Right lung (tissue), 5 donors: ENCODE data around the gene CYTH1. TPM values are rescaled to one million over a fixed set of nuclear protein-coding genes. Genes with fewer than 3 reads are reported as not detected.

ENCODE experiments used
- DNase-seq, 2 donors: peaks; one replicate each; pipeline ENCODE4 v3.0.0-alpha.2; 2013
- polyA plus RNA-seq, 5 donors: library from polyadenylated mRNA; unstranded; fragments of 120-200 nt; gene quantifications; one replicate each; pipeline versions ENCODE4 v1.2.1 to v1.2.3, GENCODE V29; 2013; ENCODE audit warnings: inconsistent platforms in 1 of 5, low replicate concordance in 1 of 5; ENCODE audit not compliant: insufficient read length in 5 of 5, insufficient read depth in 1 of 5

CYTH1 gene
- polyA plus RNA-seq, 5 donors = 36.4 to 45.8 (median 38.8) TPM

DNA sequence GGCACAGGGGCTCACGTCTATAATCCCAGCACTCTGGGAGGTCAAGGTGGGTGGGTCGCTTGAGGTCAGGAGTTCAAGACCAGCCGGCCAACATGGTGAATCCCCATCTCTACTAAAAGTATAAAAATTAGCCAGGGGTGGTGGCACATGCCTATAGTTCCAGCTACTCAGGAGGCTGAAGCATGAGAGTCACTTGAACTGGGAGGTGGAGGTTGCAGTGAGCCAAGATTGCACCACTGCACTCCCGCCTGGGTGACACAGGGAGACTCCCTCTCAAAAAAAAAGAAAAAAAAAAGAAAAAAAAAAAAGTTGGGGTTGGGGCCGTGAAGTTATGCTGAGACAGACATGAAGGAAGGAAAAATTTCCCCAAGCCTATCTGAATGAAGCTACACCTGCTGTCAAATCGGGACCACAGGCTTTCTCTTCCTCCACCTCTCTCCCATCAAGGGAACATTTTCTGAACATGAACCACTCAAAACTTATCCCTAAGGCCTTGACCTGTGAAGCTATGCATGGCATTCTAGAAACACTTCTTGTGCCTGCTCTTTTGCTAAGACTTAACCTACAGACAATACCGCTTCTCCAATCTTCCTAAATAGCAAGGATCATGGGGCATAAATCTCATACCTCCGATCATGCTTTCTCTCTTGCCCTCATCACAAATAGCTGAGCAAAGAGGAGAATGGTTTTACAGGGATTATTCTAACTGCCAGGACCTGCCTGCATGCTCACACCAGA lies 88.6 kb downstream of the CYTH1 start:
- DNase-seq = no peak

DNA sequence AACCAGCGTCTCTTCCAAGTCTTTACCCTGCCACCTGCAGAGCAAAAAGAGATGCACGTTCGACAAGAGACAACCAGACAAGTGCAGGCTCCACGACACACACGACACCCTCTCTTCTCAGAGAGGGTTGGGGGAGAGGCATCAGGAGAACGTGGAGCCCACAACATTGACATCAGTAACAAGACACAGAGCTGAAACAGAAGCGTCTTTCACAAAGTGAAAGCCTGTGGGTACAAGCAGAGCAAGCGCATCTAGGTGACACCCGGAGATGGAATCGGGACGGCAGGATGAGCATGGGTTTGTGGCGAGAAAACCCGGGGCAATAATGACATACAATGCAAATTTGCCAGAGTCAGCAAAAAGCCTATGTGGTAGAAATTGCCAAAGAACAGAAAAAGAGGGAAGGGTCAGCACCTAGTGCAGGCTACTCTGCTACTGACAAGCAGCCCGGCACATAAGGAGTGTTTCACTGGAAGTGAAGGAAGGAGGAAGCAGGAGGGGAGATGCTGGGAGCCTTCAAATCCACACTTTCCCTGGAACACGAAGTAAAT lies 89.5 kb downstream of the CYTH1 start:
- no peak for DNase-seq

DNA sequence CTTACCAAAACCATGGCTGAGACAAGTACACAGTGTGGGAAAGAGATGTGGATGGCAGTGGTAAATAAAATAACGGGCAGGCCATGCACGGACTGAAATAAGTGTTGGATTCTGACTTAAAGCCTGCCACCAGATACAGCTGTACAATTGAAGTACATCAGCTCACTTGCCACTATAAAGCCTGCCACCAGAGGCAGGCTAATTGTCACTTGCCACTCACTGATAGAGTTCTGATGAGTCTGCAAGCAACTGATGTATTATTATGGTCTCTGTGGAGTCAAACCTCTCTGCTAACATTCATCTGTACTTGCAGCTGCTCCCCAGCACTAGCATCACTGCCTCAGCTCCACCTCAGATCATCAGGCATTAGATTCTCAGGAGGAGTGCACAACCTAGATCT lies 93.0 kb downstream of the CYTH1 start:
- no peak for DNase-seq

DNA sequence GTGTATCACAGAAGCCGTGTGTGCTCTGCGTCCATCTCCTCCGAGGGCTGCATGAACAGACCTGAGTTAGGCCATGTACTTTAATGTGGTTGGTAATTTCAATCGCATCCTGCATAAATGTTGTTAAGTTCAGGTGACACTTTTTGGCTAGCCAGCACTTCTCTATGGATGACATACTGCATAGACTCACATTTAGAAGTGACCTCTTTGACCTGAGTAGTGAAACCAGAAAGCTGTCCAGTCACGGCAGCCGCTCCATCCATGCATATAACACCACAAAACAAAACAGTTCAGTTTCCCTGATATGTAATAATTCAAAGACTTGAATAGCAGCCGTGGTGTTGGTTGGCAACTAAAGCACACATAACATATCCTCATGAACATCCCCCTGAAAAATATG lies 94.1 kb downstream of the CYTH1 start:
- no peak for DNase-seq

DNA sequence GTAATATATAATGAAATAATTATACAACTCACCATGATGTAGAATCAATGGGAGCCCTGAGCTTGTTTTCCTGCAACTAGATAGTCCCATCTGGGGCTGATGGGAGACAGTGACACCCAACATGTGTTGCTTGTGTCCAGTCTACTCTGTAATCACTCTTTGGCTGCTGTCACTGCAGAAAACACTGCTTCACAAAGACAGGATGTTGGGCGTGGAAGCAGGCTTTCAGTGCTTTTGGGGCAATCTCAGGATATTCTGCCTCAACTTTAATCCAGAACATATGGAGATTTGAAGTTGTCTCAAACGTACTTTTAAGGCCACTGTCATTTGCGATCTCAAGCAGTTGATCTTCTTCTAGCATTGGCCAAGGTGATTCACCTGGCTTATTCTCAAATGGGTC lies 94.9 kb downstream of the CYTH1 start:
- no peak for DNase-seq

DNA sequence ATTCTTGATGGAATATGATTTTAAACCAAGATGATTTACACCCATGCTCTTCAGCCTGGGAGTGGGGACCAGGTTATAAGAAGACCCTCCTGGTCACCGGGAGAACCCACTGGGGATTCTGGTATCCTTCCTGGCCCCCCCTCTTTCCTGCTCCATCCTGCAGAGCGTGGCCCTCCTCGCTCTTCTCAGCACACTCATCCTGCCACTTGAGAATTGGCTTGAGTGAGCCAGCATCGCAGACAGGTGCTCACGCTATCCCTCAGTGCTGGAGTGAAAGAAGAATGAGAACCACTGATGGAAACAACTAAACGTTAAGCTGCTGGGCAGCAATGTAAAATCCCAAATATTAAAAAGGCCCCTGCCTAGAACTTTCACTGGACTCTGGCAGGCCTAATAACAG lies 98.0 kb downstream of the CYTH1 start:
- no peak for DNase-seq

DNA sequence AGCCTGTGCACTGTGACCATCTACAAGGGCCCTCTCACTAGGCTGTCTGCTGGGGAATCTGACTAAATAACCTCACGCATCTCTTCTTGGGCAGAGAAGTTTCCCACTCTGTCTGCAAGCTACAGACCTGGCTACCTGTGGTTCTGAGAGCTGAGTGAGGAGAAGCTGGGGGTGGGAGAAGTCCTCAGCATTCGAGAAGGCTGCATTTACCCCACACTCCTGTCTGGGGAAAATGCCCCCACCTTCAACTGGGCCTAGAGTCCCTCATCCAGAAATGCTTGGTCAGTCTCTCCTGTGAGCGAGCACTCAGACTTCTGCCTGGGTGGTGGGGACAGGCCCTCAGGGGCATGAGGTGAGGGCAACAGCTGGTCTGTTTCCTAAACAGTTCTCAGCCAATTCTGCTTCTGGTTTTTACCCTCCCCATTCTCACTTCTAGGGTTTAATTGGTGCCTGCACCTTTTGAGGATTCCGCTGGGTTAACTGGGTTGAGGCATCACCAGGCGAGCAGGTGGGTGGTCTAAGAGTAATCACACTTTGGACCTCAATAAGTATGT lies 98.6 kb downstream of the CYTH1 start:
- no peak for DNase-seq

GRCh38 chr17:78682363-78682762 lies 99.7 kb downstream of the CYTH1 start:
- no peak for DNase-seq

- no peak for DNase-seq
These were observed 101.6 kb downstream of the CYTH1 start for GRCh38 chr17:78680436-78680835.

GRCh38 chr17:78679495-78680395 lies 102.3 kb downstream of the CYTH1 start:
- no peak for DNase-seq

DNA sequence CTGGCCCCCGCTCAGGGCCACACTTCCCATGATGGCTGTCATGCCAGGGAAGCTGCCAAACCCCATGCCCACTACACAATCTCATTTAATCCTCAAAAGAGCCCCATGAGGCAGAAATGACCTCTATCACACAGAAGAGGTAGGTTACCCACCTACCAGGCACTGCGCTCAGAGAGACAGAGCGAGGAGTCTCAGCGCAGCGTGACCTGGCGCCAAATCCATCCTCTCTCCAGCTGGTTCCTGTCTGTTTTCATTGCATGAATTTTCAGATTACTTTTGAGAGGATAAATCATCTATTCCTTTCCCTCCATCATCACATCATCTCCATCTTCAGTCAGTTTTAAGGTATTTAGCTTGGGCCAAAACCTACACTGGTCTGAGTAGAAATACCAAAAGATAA lies 103.4 kb downstream of the CYTH1 start:
- no peak for DNase-seq

- no peak for DNase-seq
These were observed 103.9 kb downstream of the CYTH1 start for GRCh38 chr17:78678222-78678557.

DNA sequence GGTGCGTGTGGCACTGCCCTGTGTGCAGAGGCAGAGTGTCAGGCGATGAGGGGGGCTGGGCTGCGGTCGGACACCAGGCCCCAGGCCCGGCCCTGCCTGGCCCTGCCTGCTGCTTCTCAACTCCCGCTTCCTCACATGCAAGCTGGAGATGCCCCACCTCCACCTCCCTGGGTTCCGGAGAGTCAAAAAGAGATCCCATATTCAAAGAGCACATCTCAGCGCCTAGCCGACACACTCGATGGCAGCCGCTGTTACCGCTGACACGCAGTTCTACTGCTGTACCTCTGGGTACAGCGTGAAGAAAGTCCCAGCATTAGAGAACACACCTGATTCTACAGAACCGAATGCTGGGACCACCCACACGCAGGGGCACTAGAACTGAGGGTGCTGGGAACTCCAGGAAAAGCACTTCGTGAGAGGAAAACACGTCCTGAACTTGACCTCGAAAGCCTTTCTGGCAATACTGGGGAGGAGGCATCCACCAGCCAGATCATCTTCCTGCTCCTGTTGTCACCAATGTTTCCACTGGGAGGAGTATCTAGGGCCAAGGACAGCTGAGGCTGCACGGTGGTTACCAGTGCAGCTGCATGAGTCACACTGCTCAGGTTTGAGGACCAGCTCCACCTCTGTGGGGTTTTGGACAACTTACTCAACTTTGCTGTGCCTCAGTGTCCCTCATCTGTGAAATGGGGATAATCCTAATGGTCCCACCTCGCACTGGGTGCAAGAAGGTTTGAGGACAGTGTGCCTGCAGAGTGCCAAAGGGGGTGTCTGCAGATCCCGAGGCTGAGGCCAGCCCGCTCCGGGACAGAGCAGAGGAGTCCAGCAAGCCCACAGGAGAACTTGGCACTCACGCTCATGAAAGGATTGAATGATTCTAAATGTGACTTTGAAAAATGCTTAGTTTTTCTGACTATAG lies 104.5 kb downstream of the CYTH1 start:
- DNase-seq = no peak

GRCh38 chr17:78676412-78677302 lies 105.4 kb downstream of the CYTH1 start:
- no peak for DNase-seq

GRCh38 chr17:78675836-78676235 lies 106.2 kb downstream of the CYTH1 start:
- no peak for DNase-seq

DNA sequence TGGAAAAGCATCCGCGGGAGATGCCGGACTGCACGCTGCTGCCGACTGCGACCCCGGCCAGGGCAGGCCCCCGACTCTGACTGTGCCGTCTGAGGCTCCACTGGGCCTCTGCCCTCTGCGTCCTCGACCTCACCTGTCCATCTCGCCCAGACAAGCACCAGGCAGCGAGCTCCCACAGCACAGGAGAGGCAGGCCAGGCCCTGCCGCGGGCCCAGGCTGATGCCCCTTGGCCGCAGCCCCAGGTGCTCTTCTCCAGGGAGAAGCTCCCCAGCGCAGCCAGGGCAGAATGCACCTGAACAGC lies 106.8 kb downstream of the CYTH1 start:
- DNase-seq = no peak

DNA sequence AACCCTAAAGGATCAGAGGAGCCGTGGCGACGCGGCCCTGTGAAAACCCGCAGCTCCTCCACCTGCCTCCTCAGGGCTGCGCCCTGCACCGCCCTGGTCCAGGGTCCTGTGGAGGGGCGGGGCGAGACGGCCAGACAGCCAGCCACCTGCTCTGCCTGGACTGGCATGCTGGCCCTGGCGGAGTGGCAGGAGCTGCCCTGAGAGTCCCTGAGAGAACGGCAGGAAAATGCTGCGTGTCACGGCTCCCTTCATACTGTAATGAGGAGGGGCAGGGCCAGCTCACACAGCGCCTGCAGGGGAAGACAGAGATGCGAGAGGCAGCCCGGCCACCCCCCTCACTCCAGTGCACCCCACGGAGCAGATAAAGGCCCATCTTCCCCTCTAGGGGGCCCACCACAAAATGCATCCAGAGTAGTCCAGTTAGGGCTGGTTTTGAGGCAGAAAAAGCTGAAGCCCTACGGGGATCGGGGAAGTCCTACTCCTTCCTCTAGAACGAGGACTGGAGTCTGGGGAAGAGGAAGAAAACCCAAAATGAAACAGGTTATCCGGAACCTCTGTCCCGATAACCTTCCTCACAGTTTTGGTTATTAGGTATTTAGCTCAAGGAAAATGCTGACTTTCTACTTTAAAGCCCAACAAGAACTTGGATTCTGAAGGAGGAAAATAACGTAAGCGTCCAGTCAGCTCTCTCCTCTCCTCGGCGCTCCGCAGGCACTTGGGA lies 107.3 kb downstream of the CYTH1 start:
- no peak for DNase-seq

DNA sequence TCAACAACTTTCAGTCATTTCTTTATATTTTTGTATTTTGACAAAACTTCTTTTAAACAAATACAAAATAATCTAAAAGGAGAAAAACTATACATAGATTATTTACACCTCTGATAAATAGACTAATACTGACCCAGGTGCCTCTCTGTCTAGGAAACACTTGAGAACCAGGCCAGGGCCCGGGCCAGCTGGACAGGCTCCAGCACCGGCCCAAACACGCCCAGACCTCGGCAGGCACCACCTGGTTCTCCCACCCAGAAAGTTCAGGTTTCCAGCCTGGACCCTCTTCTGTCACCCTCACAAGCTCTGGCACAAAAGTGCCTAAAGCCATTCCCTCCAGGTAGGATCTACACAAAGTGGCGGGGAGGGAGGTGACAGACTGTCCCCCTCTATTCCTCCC lies 107.9 kb downstream of the CYTH1 start:
- no peak for DNase-seq

GRCh38 chr17:78673395-78673794 lies 108.7 kb downstream of the CYTH1 start:
- DNase-seq = no peak

GRCh38 chr17:78672871-78673371 lies 109.2 kb downstream of the CYTH1 start:
- no peak for DNase-seq
